ENCODE results near the gene MTSS2.

GRCh38 chr16:70647441-70648359, 38.2 kb downstream of the MTSS2 start:
- TF ChIP-seq, protein P1, sequence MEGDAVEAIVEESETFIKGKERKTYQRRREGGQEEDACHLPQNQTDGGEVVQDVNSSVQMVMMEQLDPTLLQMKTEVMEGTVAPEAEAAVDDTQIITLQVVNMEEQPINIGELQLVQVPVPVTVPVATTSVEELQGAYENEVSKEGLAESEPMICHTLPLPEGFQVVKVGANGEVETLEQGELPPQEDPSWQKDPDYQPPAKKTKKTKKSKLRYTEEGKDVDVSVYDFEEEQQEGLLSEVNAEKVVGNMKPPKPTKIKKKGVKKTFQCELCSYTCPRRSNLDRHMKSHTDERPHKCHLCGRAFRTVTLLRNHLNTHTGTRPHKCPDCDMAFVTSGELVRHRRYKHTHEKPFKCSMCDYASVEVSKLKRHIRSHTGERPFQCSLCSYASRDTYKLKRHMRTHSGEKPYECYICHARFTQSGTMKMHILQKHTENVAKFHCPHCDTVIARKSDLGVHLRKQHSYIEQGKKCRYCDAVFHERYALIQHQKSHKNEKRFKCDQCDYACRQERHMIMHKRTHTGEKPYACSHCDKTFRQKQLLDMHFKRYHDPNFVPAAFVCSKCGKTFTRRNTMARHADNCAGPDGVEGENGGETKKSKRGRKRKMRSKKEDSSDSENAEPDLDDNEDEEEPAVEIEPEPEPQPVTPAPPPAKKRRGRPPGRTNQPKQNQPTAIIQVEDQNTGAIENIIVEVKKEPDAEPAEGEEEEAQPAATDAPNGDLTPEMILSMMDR (IDR thresholded peaks at IDR 0.05; ENCODE audit: poor library complexity, severe bottlenecking), result no peak
- no peak for TF ChIP-seq POLR2AphosphoS5 (IDR thresholded peaks at IDR 0.05)
